Measurements from ENCODE around the gene TAB2. TPM values are rescaled to one million over a fixed set of nuclear protein-coding genes. Genes with fewer than 3 reads are reported as not detected.

TAB2 gene
- total RNA-seq, 1 donor from 2014 or later, result 50.2 TPM

- no peak for DNase-seq
Observed at GRCh38 chr6:149414821-149415220, 97.3 kb downstream of the TAB2 start.

- no peak for DNase-seq
Observed at GRCh38 chr6:149419696-149420404, 102.3 kb downstream of the TAB2 start.

- no peak for DNase-seq
Observed at GRCh38 chr6:149421132-149421531, 103.6 kb downstream of the TAB2 start.

- DNase-seq, result no peak
Observed at GRCh38 chr6:149422581-149422980, 105.1 kb downstream of the TAB2 start.

GRCh38 chr6:149423964-149424440 is 106.5 kb downstream of the TAB2 start:
- DNase-seq, result no peak

- DNase-seq, result no peak
Observed at GRCh38 chr6:149425224-149425623, 107.7 kb downstream of the TAB2 start.

GRCh38 chr6:149425754-149426153 is 108.2 kb downstream of the TAB2 start:
- DNase-seq, result no peak

GRCh38 chr6:149428606-149429005 is 111.1 kb downstream of the TAB2 start:
- no peak for DNase-seq

- no peak for DNase-seq
Observed at GRCh38 chr6:149429427-149430360, 112.2 kb downstream of the TAB2 start.

GRCh38 chr6:149431905-149432775 is 114.6 kb downstream of the TAB2 start:
- peak; percentile 93 for DNase-seq

- no peak for DNase-seq
Observed at GRCh38 chr6:149433405-149433804, 115.9 kb downstream of the TAB2 start.

- DNase-seq, result no peak
Observed at GRCh38 chr6:149433881-149434280, 116.4 kb downstream of the TAB2 start.

GRCh38 chr6:149435919-149436586 is 118.5 kb downstream of the TAB2 start:
- no peak for DNase-seq

GRCh38 chr6:149436647-149437046 is 119.1 kb downstream of the TAB2 start:
- DNase-seq, result no peak

- no peak for DNase-seq
Observed at GRCh38 chr6:149437212-149437611, 119.7 kb downstream of the TAB2 start.

- DNase-seq, result no peak
Observed at GRCh38 chr6:149438855-149439254, 121.3 kb downstream of the TAB2 start.

GRCh38 chr6:149439626-149440025 is 122.1 kb downstream of the TAB2 start:
- DNase-seq, result no peak

- DNase-seq, result no peak
Observed at GRCh38 chr6:149440735-149441671, 123.5 kb downstream of the TAB2 start.

- DNase-seq, result no peak
Observed at GRCh38 chr6:149441740-149442139, 124.2 kb downstream of the TAB2 start.

- peak; percentile 31 for DNase-seq
Observed at GRCh38 chr6:149443411-149444181, 126.1 kb downstream of the TAB2 start.
